Endothelial cell (in vitro differentiated cells): ENCODE measurements around the gene CREBRF. TPM values are rescaled to one million over a fixed set of nuclear protein-coding genes. Genes with fewer than 3 reads are reported as not detected.

Source experiments
- DNase-seq: peaks from one replicate; pipeline ENCODE4 v3.0.0; 2021; ENCODE audit warnings: low spot score
- H3K27ac Mint-ChIP-seq: one replicate; pipeline ENCODE4 v1.8.0; 2021; ENCODE audit warnings: mixed read lengths, inconsistent platforms; ENCODE audit not compliant: unreplicated experiment
- H3K27me3 Mint-ChIP-seq: one replicate; pipeline ENCODE4 v1.8.0; 2021; ENCODE audit warnings: mild to moderate bottlenecking, moderate library complexity, mixed read lengths, inconsistent platforms; ENCODE audit not compliant: unreplicated experiment
- H3K36me3 Mint-ChIP-seq: one replicate; pipeline ENCODE4 v1.8.0; 2021; ENCODE audit warnings: mild to moderate bottlenecking, low read depth, mixed read lengths, inconsistent platforms; ENCODE audit not compliant: unreplicated experiment
- H3K4me1 Mint-ChIP-seq: one replicate; pipeline ENCODE4 v1.8.0; 2021; ENCODE audit warnings: mild to moderate bottlenecking, mixed read lengths, inconsistent platforms; ENCODE audit not compliant: unreplicated experiment
- H3K4me3 Mint-ChIP-seq: one replicate; pipeline ENCODE4 v1.8.0; 2021; ENCODE audit warnings: mild to moderate bottlenecking, mixed read lengths, inconsistent platforms; ENCODE audit not compliant: unreplicated experiment
- H3K9me3 Mint-ChIP-seq: one replicate; pipeline ENCODE4 v1.8.0; 2021; ENCODE audit warnings: mixed read lengths, inconsistent platforms; ENCODE audit not compliant: unreplicated experiment
- total RNA-seq: library from RNA; stranded (reverse); fragmentation: NEBNext Ultra II Directional; extraction: Animal tissue kit (Norgen Biotek cat#: 25700); gene quantifications from one replicate; pipeline ENCODE4 v1.2.1, GENCODE V29; 2021; ENCODE audit not compliant: unreplicated experiment
- TF ChIP-seq, protein P1 (sequence below): fragments of 200-600 bp; sonication (generic); IDR thresholded peaks from one replicate; pipeline ENCODE4 v1.5.0; 2021; ENCODE audit warnings: antibody characterized with exemption; ENCODE audit not compliant: unreplicated experiment

CREBRF gene
- total RNA-seq, 1 donor from 2014 or later = 19.9 TPM

DNA sequence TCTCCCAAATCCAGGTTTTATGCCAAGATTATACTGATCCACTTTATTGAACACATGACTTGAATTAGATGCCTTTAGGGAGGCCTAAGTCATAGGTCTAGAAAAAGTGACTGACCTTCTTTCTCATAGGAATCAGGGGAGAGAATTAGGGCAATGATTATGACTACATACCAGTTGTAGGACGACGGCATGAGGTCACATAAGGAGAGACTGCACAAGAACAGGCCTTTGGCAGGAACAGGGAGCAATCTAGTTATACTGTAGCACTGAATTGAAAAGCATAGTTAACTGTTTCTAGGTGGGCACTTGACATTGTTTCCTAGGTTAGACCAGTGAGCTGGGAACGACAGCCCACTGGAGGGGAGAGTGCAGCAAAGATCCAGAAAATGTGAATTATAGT is 22.7 kb downstream of the CREBRF start:
- TF ChIP-seq, protein P1, sequence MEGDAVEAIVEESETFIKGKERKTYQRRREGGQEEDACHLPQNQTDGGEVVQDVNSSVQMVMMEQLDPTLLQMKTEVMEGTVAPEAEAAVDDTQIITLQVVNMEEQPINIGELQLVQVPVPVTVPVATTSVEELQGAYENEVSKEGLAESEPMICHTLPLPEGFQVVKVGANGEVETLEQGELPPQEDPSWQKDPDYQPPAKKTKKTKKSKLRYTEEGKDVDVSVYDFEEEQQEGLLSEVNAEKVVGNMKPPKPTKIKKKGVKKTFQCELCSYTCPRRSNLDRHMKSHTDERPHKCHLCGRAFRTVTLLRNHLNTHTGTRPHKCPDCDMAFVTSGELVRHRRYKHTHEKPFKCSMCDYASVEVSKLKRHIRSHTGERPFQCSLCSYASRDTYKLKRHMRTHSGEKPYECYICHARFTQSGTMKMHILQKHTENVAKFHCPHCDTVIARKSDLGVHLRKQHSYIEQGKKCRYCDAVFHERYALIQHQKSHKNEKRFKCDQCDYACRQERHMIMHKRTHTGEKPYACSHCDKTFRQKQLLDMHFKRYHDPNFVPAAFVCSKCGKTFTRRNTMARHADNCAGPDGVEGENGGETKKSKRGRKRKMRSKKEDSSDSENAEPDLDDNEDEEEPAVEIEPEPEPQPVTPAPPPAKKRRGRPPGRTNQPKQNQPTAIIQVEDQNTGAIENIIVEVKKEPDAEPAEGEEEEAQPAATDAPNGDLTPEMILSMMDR = no peak
- no peaks in the 10 kb centered on the region for H3K9me3 Mint-ChIP-seq
- H3K27ac Mint-ChIP-seq = no peak overlapping the region
- no peak for DNase-seq
- H3K4me3 Mint-ChIP-seq = no peak overlapping the region
- peaks cover 10% of the 10 kb centered on the region for H3K36me3 Mint-ChIP-seq
- H3K4me1 Mint-ChIP-seq = no peaks in the 10 kb centered on the region
- H3K27me3 Mint-ChIP-seq = peaks cover 3% of the 10 kb centered on the region

DNA sequence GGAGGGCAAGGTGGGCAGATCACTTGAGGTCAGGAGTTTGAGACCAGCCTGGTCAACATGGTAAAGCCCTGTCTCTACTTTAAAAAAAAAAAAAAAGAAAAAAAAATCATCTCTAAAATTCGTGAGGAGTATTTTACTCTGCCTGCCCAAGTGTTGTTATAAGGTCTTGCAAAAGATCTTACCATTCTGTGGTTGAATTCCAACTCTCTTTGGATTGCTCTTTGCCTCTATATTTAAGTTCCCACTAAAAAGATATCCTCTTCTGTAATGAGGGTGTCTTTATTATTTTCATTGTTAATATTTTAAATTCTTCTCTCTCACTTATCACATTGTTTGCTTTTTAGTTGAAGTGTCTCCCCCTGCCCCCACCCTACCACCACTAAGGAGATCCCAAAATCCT is 33.4 kb downstream of the CREBRF start:
- H3K4me1 Mint-ChIP-seq = peaks cover 20% of the 10 kb centered on the region

DNA sequence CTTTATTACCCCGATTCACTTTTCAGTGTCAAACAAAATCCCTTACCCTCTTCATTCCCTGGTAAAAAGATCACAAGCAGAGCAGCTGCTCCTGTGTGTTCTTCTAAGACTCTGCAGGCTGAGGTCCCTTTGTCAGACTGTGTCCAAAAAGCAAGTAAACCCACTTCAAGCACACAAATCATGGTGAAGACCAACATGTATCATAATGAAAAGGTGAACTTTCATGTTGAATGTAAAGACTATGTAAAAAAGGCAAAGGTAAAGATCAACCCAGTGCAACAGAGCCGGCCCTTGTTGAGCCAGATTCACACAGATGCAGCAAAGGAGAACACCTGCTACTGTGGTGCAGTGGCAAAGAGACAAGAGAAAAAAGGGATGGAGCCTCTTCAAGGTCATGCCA is 34.5 kb downstream of the CREBRF start:
- Mint-ChIP-seq H3K9me3 (no peaks in the 10 kb centered on the region), H3K27ac (no peak overlapping the region), H3K4me3 (no peak overlapping the region), H3K4me1 (peaks cover 20% of the 10 kb centered on the region), H3K36me3 (peaks cover 15% of the 10 kb centered on the region), H3K27me3 (no peaks in the 10 kb centered on the region)
- TF ChIP-seq, protein P1 = no peak
- DNase-seq = no peak

More for the DNA sequence above, 33.4 kb downstream of the CREBRF start:
- Mint-ChIP-seq H3K36me3 (peaks cover 15% of the 10 kb centered on the region), H3K27ac (no peak overlapping the region), H3K4me3 (no peak overlapping the region), H3K27me3 (no peaks in the 10 kb centered on the region), H3K9me3 (no peaks in the 10 kb centered on the region)
- TF ChIP-seq, protein P1 = no peak
- no peak for DNase-seq

DNA sequence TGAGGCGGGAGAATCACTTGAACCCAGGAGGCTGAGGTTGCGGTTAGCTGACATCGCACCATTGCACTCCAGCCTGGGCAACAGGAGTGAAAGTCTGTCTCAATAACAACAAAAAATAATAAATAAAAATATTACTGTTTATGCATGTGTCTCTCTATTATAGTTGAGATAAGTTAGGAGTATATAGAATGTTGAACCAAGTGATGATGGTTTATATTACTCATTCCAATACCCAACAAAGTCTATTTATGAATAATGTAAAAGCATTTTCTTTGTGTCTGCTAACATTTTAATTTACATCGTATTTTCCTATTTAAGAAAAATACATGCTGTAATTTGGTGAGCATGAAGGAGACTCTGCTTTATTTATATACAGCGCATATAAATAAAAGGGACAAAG is 35.8 kb downstream of the CREBRF start:
- Mint-ChIP-seq H3K36me3 (peaks cover 10% of the 10 kb centered on the region), H3K4me3 (no peak overlapping the region), H3K4me1 (peaks cover 23% of the 10 kb centered on the region), H3K27ac (peak overlapping the region; percentile 48), H3K27me3 (no peaks in the 10 kb centered on the region), H3K9me3 (no peaks in the 10 kb centered on the region)
- TF ChIP-seq, protein P1 = no peak
- no peak for DNase-seq

DNA sequence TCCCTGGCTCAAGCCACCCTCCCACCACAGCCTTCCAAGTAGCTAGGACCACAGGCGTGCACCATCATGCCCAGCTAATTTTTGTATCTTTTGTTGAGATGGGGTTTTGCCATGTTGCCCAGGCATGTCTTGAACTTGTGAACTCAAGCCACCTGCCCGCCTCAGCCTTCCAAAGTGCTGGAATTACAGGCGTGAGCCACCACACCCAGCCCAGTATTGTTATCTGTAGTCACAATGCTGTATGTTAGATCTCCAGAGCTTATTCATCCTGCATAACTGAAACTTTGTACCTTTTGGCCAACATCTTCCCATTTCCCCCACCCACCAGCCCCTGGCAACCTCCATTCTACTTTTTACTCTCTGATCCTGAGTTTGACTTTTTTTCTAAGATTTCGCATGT is 37.5 kb downstream of the CREBRF start:
- Mint-ChIP-seq H3K27ac (peak overlapping the region; percentile 88), H3K9me3 (no peaks in the 10 kb centered on the region), H3K4me3 (no peak overlapping the region), H3K27me3 (peaks cover 2% of the 10 kb centered on the region), H3K36me3 (peaks cover 10% of the 10 kb centered on the region), H3K4me1 (peaks cover 24% of the 10 kb centered on the region)
- no peak for DNase-seq
- TF ChIP-seq, protein P1 = no peak
